Posterior cingulate gyrus (tissue), 11 donors: Measurements from ENCODE around the gene KCNJ10.

Source experiments
- DNase-seq, 10 donors: peaks; one replicate each; pipeline versions ENCODE4 v3.0.0 to v3.0.0-alpha.2; 2020 to 2021; ENCODE audit warnings: mixed read lengths in 3 of 10
- intact Hi-C: fragments of 100-400 bp; cut with DNase I; formaldehyde crosslinking; loops from one replicate; pipeline ENCODE4 v1.15.1; 2023

The KCNJ10 gene

DNA sequence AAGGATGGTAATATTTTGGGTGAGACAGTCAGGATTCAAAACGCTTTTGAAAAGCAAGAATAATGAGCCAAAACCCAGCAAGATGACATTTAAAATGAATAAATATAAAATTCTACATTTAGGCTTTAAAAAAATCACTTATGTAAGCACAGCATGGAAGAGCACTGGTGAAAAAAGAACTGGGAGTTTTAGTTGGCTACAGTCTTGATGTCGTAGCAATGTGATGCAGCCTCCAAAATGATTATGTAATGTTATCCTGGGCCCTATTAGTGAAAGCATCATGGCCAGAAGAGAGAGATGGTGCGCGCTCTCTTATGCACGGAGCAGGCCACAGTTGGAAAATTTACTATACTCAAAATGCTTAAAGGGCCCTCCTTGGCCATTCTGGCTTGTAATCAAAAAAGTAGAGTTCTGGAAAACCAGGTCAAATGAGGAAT is 16.5 kb upstream of the KCNJ10 start:
- intact Hi-C loops, result loop anchor here (5.0 kb wide), 1 partner anchor 166 kb away; no protein-coding TSS in a partner anchor
- DNase-seq, result no peak

- intact Hi-C loops, result loop anchor here (5.0 kb wide), 1 partner anchor 166 kb away; no protein-coding TSS in a partner anchor
Observed at GRCh38 chr1:160085686-160086455, 15.9 kb upstream of the KCNJ10 start.

DNA sequence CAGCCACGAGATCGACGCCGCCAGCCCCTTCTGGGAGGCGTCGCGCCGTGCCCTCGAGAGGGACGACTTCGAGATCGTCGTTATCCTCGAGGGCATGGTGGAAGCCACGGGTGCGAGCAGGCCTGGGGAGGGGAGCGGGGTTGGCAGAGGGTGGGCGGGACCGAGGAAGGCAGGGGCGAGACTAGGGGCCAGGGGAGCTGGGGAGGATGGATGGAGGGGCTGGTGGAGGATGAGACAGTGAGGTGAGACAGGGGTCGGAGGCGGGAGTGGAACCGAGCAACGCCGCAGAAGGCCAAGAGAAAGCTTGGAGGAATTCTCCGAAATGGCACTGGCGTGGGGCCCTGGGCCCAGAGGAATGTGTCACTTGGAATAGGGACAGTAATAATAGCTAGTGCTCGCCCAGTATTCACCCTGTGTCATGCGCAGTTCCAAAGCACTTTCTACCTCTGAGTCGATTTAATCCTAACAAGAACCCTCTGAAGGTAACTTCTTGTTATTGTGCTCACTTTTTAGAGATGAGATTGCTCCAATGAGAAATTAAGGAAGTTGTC is 14.9 kb upstream of the KCNJ10 start:
- intact Hi-C loops, result loop anchor here (5.0 kb wide), 1 partner anchor 167 kb away; no protein-coding TSS in a partner anchor
- no peak for DNase-seq

More at GRCh38 chr1:160085686-160086455, 15.9 kb upstream of the KCNJ10 start:
- peak; percentile 88 to 99 (median 94) for DNase-seq

DNA sequence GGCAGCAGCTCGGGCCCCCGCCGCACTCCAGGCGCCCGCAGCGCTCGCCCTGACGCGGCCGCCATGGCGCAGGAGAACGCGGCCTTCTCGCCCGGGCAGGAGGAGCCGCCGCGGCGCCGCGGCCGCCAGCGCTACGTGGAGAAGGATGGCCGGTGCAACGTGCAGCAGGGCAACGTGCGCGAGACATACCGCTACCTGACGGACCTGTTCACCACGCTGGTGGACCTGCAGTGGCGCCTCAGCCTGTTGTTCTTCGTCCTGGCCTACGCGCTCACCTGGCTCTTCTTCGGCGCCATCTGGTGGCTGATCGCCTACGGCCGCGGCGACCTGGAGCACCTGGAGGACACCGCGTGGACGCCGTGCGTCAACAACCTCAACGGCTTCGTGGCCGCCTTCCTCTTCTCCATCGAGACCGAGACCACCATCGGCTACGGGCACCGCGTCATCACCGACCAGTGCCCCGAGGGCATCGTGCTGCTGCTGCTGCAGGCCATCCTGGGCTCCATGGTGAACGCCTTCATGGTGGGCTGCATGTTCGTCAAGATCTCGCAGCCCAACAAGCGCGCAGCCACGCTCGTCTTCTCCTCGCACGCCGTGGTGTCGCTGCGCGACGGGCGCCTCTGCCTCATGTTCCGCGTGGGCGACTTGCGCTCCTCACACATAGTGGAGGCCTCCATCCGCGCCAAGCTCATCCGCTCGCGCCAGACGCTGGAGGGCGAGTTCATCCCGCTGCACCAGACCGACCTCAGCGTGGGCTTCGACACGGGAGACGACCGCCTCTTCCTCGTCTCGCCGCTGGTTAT is 14.2 kb upstream of the KCNJ10 start:
- peak in 6 of 10 donors; percentile 58 to 93 (median 78) for DNase-seq
- intact Hi-C loops, result no loop called here

GRCh38 chr1:160082926-160083325 is 13.0 kb upstream of the KCNJ10 start:
- no peak for DNase-seq
- intact Hi-C loops, result no loop called here

GRCh38 chr1:160082487-160082886 is 12.5 kb upstream of the KCNJ10 start:
- DNase-seq, result peak in 1 of 10 donors; percentile 70
- intact Hi-C loops, result no loop called here

- intact Hi-C loops, result no loop called here
- DNase-seq, result peak; percentile 80 to 98 (median 90)
Observed at GRCh38 chr1:160081261-160081936, 11.4 kb upstream of the KCNJ10 start, which contains the start of gene KCNJ9. Gene KCNJ9 (plus strand): TSS chr1:160081538. CDS start chr1:160084031, 2,493 bp downstream.

- intact Hi-C loops, result no loop called here
- no peak for DNase-seq
Observed at GRCh38 chr1:160080381-160081100, 10.6 kb upstream of the KCNJ10 start.

DNA sequence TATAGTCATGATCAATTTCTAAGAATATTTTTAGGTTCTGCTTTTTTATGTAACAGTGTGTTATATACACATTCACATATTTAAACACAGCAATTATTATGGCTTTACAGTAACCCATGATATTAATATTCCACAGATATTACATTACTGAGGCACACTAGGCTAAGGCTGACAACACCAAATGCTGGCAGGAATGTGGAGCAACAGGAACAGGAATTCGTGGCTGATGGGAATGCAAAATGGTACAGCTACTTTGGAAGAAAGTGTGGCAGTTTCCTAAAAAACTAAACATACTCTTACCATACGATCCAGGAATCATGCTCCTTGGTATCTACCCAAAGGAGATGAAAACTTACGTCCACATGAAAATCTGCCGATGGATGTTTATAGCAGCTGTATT is 9.5 kb upstream of the KCNJ10 start:
- DNase-seq, result no peak
- intact Hi-C loops, result loop anchor here (2.0 kb wide), 1 partner anchor 33 kb away; no protein-coding TSS in a partner anchor

DNA sequence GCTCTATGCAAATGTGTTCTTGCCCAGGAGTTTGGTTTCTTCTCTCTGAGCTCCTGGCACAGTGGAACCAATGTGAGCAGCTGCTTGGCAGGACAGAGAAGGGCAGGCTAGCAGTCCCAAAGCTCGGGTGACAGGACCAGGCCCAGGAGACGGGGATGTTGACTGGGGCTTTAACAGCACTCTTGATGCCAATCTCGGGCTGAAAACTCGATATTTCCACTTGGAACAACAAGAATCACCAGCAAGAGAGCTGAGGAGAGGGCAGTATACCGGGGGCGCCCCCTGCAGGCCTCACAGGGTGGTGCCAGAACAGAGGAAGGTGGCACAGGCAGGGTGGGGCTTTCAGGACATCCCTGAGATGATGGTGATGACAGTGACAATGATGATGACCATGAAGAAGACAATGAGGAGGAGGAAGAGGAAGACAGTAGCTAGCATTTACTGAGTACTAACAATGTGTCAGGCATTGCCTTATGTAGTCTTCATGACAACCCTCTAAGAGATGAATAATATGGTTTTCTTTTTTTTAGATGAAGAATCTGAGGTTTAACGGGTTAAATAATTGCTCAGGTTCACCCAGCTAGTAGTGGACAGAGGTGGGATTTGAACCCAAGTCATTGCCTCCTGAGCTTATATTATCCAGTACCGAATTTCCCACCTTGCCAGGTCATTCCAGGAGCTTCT is 8.7 kb upstream of the KCNJ10 start:
- DNase-seq, result peak in 7 of 10 donors; percentile 55 to 96 (median 83)
- intact Hi-C loops, result loop anchor here (2.0 kb wide), 1 partner anchor 32 kb away; no protein-coding TSS in a partner anchor

GRCh38 chr1:160077486-160077885 is 7.5 kb upstream of the KCNJ10 start:
- no peak for DNase-seq
- intact Hi-C loops, result no loop called here

DNA sequence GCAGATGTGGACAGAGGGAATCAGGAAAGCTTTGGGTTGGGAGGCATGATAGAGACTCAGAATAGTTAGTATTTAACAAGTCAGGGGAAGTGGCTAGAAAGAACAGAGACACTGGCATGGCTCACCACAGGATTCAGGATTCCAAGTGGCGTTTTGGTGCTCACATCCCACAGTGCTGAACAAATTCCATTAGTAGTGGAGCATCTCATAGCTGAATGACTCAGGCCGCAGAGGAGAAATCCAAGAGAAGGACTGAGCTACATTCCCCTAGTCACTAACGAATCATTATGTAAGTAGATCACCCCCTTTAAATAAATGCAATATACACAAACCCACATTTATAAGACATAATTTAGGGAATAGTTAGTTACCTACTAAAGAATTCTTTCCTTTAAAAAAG is 6.3 kb upstream of the KCNJ10 start:
- DNase-seq, result no peak
- intact Hi-C loops, result no loop called here

- intact Hi-C loops, result no loop called here
- DNase-seq, result no peak
Observed at GRCh38 chr1:160075836-160076235, 5.9 kb upstream of the KCNJ10 start.

GRCh38 chr1:160074865-160075264 is 4.9 kb upstream of the KCNJ10 start:
- no peak for DNase-seq
- intact Hi-C loops, result no loop called here

DNA sequence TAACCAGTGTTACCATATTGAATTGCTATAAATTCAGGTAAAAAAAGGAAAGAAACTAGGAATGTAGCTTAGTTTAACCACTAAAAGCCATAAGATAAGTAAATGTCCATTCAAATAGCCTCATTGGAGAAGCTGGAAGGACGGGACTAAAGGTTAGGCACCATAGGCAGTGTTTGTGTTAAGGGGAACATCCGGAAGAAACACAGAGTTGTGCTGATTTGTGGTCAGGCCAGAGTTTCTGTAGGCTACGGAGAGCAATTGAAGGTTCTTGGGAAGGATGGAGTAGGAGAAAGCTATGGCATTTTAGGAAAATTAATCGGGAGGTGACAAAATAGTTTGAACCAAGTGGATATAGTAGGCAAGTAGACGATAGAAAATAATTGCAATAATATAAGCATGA is 1.3 kb upstream of the KCNJ10 start:
- no peak for DNase-seq
- intact Hi-C loops, result no loop called here

DNA sequence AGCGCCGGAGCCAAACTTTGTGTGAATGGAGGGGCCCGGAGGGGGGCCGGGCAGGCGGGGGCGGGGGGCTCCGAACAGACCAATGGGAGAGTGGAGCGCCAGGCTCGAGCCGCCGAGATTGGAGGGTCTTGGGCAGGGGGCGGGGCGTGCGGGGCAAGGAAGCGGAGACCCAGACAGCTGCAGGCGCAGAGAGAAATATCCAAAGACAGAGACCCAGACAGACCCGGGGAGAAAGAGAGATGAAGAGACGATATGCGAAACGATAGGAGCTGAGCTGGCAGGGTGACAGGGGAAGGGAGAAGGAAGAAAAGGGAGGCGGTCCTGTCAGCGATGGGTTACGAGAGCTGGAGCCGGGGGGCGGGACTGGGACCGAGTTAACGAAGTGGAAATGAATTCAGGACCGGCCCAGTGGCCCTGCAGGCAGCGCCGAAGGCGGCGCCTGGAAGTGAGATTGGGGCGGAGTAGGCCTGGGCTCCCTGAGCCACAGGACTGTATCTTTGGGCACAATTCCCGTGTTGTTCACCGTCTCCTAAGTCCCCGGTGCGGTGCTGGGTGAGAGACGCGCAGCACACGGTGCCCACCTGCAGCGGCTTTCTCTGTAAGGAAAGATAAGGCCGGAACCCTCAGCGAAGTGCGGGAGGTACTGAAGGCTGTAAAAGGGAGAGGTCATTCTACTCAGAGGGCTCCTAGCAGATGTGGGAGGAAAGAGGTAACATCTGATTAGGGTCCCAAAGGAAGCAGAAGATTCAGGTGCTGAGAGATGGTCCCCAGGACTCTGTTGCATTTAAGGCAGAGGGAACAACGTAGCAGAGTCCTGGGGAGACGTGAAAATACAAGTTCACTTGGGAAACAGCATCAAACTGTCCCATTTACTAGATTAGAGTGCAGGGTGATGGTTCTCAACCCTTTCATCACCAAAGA is 543 bp upstream of the KCNJ10 start:
- peak; percentile 88 to 98 (median 92) for DNase-seq
- intact Hi-C loops, result no loop called here

- peak; percentile 76 to 97 (median 86) for DNase-seq
- intact Hi-C loops, result no loop called here
Observed at GRCh38 chr1:160068225-160068624, 1.7 kb downstream of the KCNJ10 start.
